Measurements from ENCODE around the gene ABCC12. TPM values are rescaled to one million over a fixed set of nuclear protein-coding genes. Genes with fewer than 3 reads are reported as not detected.
A peak's percentile ranks its signal among the peaks of the same experiment; 100 is the strongest.

Gene ABCC12
- total and polyA plus RNA-seq, 8 donors, result 0.06 to 0.26 (median 0.18) TPM; not detected in 2

- H3K27me3 ChIP-seq, result no peaks in the 10 kb centered on the region
- no peaks in the 10 kb centered on the region for H3K36me3 ChIP-seq
- ATAC-seq (no peak), DNase-seq (no peak)
- no peaks in the 10 kb centered on the region for H3K4me1 ChIP-seq
- TF ChIP-seq CTCF (IDR thresholded peaks at IDR 0.05), result no peak
- H3K27ac ChIP-seq, result no peak overlapping the region
- H3K4me3 ChIP-seq, result no peak overlapping the region
- intact Hi-C loops (cut with DNase I), result no loop called here
- no peaks in the 10 kb centered on the region for H3K9me3 ChIP-seq
Measured at GRCh38 chr16:48132696-48133095, 23.1 kb downstream of the ABCC12 start.

- Histone ChIP-seq H3K27ac (no peak overlapping the region), H3K9me3 (no peaks in the 10 kb centered on the region), H3K4me3 (no peak overlapping the region), H3K4me1 (peaks cover 0 to 3% of the 10 kb centered on the region in 2 donors), H3K36me3 (no peaks in the 10 kb centered on the region), H3K27me3 (no peaks in the 10 kb centered on the region)
- TF ChIP-seq CTCF (IDR thresholded peaks at IDR 0.05), result no peak
- ATAC-seq (no peak), DNase-seq (no peak)
- intact Hi-C loops (cut with DNase I), result no loop called here
Measured at GRCh38 chr16:48131201-48131935, 24.4 kb downstream of the ABCC12 start.

GRCh38 chr16:48129926-48130325 lies 25.9 kb downstream of the ABCC12 start:
- Histone ChIP-seq H3K27me3 (no peaks in the 10 kb centered on the region), H3K36me3 (no peaks in the 10 kb centered on the region), H3K9me3 (no peaks in the 10 kb centered on the region), H3K27ac (no peak overlapping the region), H3K4me1 (peaks cover 0 to 3% of the 10 kb centered on the region in 2 donors), H3K4me3 (no peak overlapping the region)
- DNase-seq (no peak), ATAC-seq (no peak)
- intact Hi-C loops (cut with DNase I), result no loop called here
- no peak for TF ChIP-seq CTCF (IDR thresholded peaks at IDR 0.05)

- H3K36me3 ChIP-seq, result no peaks in the 10 kb centered on the region
- TF ChIP-seq CTCF (IDR thresholded peaks at IDR 0.05), result no peak
- DNase-seq, result no peak
- ATAC-seq, result no peak
- H3K4me1 ChIP-seq, result peaks cover 0 to 3% of the 10 kb centered on the region in 2 donors
- H3K27ac ChIP-seq, result no peak overlapping the region
- H3K9me3 ChIP-seq, result no peaks in the 10 kb centered on the region
- H3K4me3 ChIP-seq, result no peak overlapping the region
- intact Hi-C loops (cut with DNase I), result no loop called here
- no peaks in the 10 kb centered on the region for H3K27me3 ChIP-seq
Measured at GRCh38 chr16:48128769-48129168, 27.0 kb downstream of the ABCC12 start.

GRCh38 chr16:48126801-48127644 lies 28.8 kb downstream of the ABCC12 start:
- DNase-seq (peak; percentile 30 to 81 (median 79)), ATAC-seq (peak; percentile 83)
- intact Hi-C loops (cut with DNase I), result no loop called here
- H3K4me1 ChIP-seq, result peaks cover 0 to 3% of the 10 kb centered on the region in 2 donors
- no peaks in the 10 kb centered on the region for H3K36me3 ChIP-seq
- H3K9me3 ChIP-seq, result no peaks in the 10 kb centered on the region
- no peaks in the 10 kb centered on the region for H3K27me3 ChIP-seq
- peak overlapping the region; percentile 67 to 70 for H3K27ac ChIP-seq
- no peak overlapping the region for H3K4me3 ChIP-seq
- TF ChIP-seq CTCF (IDR thresholded peaks at IDR 0.05), result no peak
